ENCODE data around the gene PLD4.

PLD4 gene

GRCh38 chr14:104957146-104958113 is 32.8 kb downstream of the PLD4 start:
- no peak for DNase-seq

- DNase-seq, result no peak
These were observed 39.9 kb downstream of the PLD4 start for GRCh38 chr14:104964546-104964945.

GRCh38 chr14:104965561-104966231 is 41.0 kb downstream of the PLD4 start:
- no peak for DNase-seq

GRCh38 chr14:104966261-104966865 is 41.7 kb downstream of the PLD4 start:
- no peak for DNase-seq

GRCh38 chr14:104966981-104967385 is 42.3 kb downstream of the PLD4 start:
- no peak for DNase-seq

GRCh38 chr14:104967386-104968152 is 42.9 kb downstream of the PLD4 start:
- DNase-seq, result peak; percentile 22

- peak; percentile 58 for DNase-seq
These were observed 43.5 kb downstream of the PLD4 start for GRCh38 chr14:104968153-104968527.

GRCh38 chr14:104968541-104969401 is 44.1 kb downstream of the PLD4 start:
- peak; percentile 61 for DNase-seq

GRCh38 chr14:104969741-104970230 is 45.1 kb downstream of the PLD4 start:
- DNase-seq, result no peak

GRCh38 chr14:104970231-104971068 is 45.8 kb downstream of the PLD4 start:
- DNase-seq, result peak; percentile 91

- DNase-seq, result no peak
These were observed 47.0 kb downstream of the PLD4 start for GRCh38 chr14:104971447-104972240.

- no peak for DNase-seq
These were observed 47.8 kb downstream of the PLD4 start for GRCh38 chr14:104972301-104973134.

GRCh38 chr14:104973135-104973384 is 48.4 kb downstream of the PLD4 start:
- DNase-seq, result peak; percentile 97

- peak; percentile 75 for DNase-seq
These were observed 48.9 kb downstream of the PLD4 start for GRCh38 chr14:104973385-104974145.

- DNase-seq, result no peak
These were observed 49.5 kb downstream of the PLD4 start for GRCh38 chr14:104974146-104974541.

GRCh38 chr14:104974665-104975390 is 50.1 kb downstream of the PLD4 start:
- no peak for DNase-seq

GRCh38 chr14:104975481-104976197 is 51.0 kb downstream of the PLD4 start:
- DNase-seq, result no peak
